Measurements from ENCODE around the gene DYTN.
A peak's percentile ranks its signal among the peaks of the same experiment; 100 is the strongest.

Gene DYTN

DNA sequence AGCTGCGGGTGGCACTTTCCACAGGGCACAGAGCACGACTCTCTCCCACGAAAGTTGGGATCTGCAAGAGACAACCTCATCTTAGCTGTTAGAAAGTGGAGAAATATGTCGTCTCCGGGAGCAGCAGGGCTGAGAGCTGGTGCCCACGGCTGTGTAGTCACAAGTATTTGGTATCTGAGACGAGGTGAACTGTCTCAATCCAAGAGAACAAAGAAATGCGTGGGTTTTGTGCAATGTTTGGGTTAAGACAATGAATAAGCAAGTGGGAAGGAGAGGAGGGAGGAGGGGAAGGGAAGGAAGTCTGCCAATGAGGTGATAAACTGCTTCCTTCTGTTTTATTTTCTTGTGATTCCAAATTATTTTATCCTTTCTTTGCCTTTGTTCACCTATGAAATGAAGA, 18.0 kb downstream of the DYTN start:
- H3K27ac ChIP-seq (ENCODE audit: low read length, poor library complexity, severe bottlenecking) = no peak overlapping the region
- peaks cover 0 to 21% of the 10 kb centered on the region in 2 experiments for H3K27me3 ChIP-seq (ENCODE audit: control insufficient read depth in 1 of 2, insufficient read depth in 1 of 2, low read length in 2 of 2)
- H2AFZ ChIP-seq (ENCODE audit: low read depth, low read length) = no peak overlapping the region
- no peak overlapping the region for H2BK5ac ChIP-seq (ENCODE audit: low read depth, low read length, poor library complexity, severe bottlenecking)
- no peak overlapping the region for H3K9ac ChIP-seq (ENCODE audit: low read length)
- no peaks in the 10 kb centered on the region for H3K36me3 ChIP-seq (ENCODE audit: control insufficient read depth in 1 of 2, insufficient read depth in 2 of 2, low read depth in 1 of 2, low read length in 2 of 2)
- no peak overlapping the region for H2BK15ac ChIP-seq (ENCODE audit: low read depth, poor library complexity, severe bottlenecking)
- no peaks in the 10 kb centered on the region for H3K4me1 ChIP-seq (ENCODE audit: control insufficient read depth, insufficient read depth, low read depth, low read length)
- no peak overlapping the region for H2BK12ac ChIP-seq (ENCODE audit: low read length in 2 of 2)
- H3K4ac ChIP-seq (ENCODE audit: low read depth in 1 of 2, low read length in 2 of 2) = no peak overlapping the region
- no peak for DNase-seq
- H3K79me1 ChIP-seq (replicated peaks; ENCODE audit: low read length, poor library complexity, severe bottlenecking) = no peaks in the 10 kb centered on the region
- no peak overlapping the region for H3K18ac ChIP-seq (ENCODE audit: low read depth in 1 of 2, low read length in 2 of 2)
- no peak overlapping the region for H4K91ac ChIP-seq (ENCODE audit: low read length)
- no peaks in the 10 kb centered on the region for H3K9me3 ChIP-seq (ENCODE audit: control insufficient read depth, low read length)
- no peak overlapping the region for H3K23ac ChIP-seq (ENCODE audit: low read length in 2 of 2)
- H2BK120ac ChIP-seq (ENCODE audit: low read depth, low read length) = no peak overlapping the region
- H3K4me2 ChIP-seq (ENCODE audit: low read length, poor library complexity, severe bottlenecking) = no peak overlapping the region
- no peak overlapping the region for H3K14ac ChIP-seq (ENCODE audit: low read length in 2 of 2)
- no peak overlapping the region for H3K4me3 ChIP-seq (ENCODE audit: insufficient read depth in 1 of 2, low read depth in 1 of 2, low read length in 2 of 2)
- WGBS = 66% methylated on average over 8 of the region's 8 CpGs
- no peak overlapping the region for H4K8ac ChIP-seq (ENCODE audit: low read length)
- H2AK5ac ChIP-seq (ENCODE audit: low read length, severe bottlenecking) = no peak overlapping the region

DNA sequence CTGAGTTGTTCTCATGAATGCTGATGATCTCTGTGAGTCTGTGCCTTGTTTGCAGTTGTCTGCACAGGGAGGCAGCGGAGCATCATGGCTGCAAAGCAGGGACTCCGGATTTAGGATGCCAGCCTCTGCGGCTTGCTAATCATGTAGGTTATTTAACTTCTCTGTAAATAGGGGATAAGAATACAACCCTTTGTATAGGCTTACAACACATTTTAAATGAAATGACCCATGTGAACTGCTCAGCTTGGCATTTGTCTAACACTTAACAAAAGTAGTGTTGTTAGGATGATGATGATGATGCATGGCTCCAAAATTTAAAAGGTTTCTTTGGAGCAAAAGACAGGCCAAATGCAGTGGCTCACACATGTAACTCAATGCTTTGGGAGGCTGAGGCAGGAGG, 19.4 kb downstream of the DYTN start:
- Histone ChIP-seq H3K27me3 (ENCODE audit: control insufficient read depth in 1 of 2, insufficient read depth in 1 of 2, low read length in 2 of 2) (peaks cover 0 to 21% of the 10 kb centered on the region in 2 experiments), H3K36me3 (ENCODE audit: control insufficient read depth in 1 of 2, insufficient read depth in 2 of 2, low read depth in 1 of 2, low read length in 2 of 2) (no peaks in the 10 kb centered on the region), H4K8ac (ENCODE audit: low read length) (no peak overlapping the region), H3K23ac (ENCODE audit: low read length in 2 of 2) (no peak overlapping the region), H2AK5ac (ENCODE audit: low read length, severe bottlenecking) (no peak overlapping the region), H2BK5ac (ENCODE audit: low read depth, low read length, poor library complexity, severe bottlenecking) (no peak overlapping the region), H3K4me1 (ENCODE audit: control insufficient read depth, insufficient read depth, low read depth, low read length) (no peaks in the 10 kb centered on the region), H3K9ac (ENCODE audit: low read length) (no peak overlapping the region), H2BK12ac (ENCODE audit: low read length in 2 of 2) (no peak overlapping the region), H3K4ac (ENCODE audit: low read depth in 1 of 2, low read length in 2 of 2) (no peak overlapping the region), H4K91ac (ENCODE audit: low read length) (no peak overlapping the region), H3K27ac (ENCODE audit: low read length, poor library complexity, severe bottlenecking) (no peak overlapping the region), H3K18ac (ENCODE audit: low read depth in 1 of 2, low read length in 2 of 2) (no peak overlapping the region), H3K4me2 (ENCODE audit: low read length, poor library complexity, severe bottlenecking) (no peak overlapping the region), H3K79me1 (replicated peaks; ENCODE audit: low read length, poor library complexity, severe bottlenecking) (no peaks in the 10 kb centered on the region), H2BK15ac (ENCODE audit: low read depth, poor library complexity, severe bottlenecking) (no peak overlapping the region), H3K9me3 (ENCODE audit: control insufficient read depth, low read length) (no peaks in the 10 kb centered on the region), H2BK120ac (ENCODE audit: low read depth, low read length) (no peak overlapping the region), H2AFZ (ENCODE audit: low read depth, low read length) (no peak overlapping the region), H3K14ac (ENCODE audit: low read length in 2 of 2) (no peak overlapping the region), H3K4me3 (ENCODE audit: insufficient read depth in 1 of 2, low read depth in 1 of 2, low read length in 2 of 2) (no peak overlapping the region)
- DNase-seq = no peak
- 86% methylated on average over 1 of the region's 3 CpGs for WGBS

DNA sequence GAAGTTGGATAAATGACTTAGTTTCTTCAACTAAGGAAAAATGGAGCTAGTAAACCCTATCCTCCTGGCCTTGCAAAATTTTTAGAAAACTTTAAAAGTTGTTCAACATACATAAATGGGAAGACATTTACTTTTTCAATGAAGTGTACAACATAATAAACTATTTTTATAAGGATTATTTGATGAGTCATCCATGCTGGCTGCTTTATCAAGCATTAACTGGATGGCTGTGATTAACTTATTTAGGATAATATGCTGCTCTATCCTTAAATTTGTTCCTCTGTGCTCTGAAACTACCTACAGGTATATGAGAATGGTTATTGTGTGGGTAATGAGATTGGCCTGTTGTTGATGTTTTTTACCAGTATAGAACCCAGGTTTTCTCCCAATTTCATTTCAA, 21.3 kb downstream of the DYTN start:
- H3K4me3 ChIP-seq (ENCODE audit: insufficient read depth in 1 of 2, low read depth in 1 of 2, low read length in 2 of 2) = no peak overlapping the region
- H3K9ac ChIP-seq (ENCODE audit: low read length) = no peak overlapping the region
- no peak overlapping the region for H2AK5ac ChIP-seq (ENCODE audit: low read length, severe bottlenecking)
- no peaks in the 10 kb centered on the region for H3K36me3 ChIP-seq (ENCODE audit: control insufficient read depth in 1 of 2, insufficient read depth in 2 of 2, low read depth in 1 of 2, low read length in 2 of 2)
- no peaks in the 10 kb centered on the region for H3K9me3 ChIP-seq (ENCODE audit: control insufficient read depth, low read length)
- no peaks in the 10 kb centered on the region for H3K79me1 ChIP-seq (replicated peaks; ENCODE audit: low read length, poor library complexity, severe bottlenecking)
- H2BK15ac ChIP-seq (ENCODE audit: low read depth, poor library complexity, severe bottlenecking) = no peak overlapping the region
- no peak overlapping the region for H4K8ac ChIP-seq (ENCODE audit: low read length)
- no peak overlapping the region for H2BK120ac ChIP-seq (ENCODE audit: low read depth, low read length)
- H3K23ac ChIP-seq (ENCODE audit: low read length in 2 of 2) = no peak overlapping the region
- H3K14ac ChIP-seq (ENCODE audit: low read length in 2 of 2) = no peak overlapping the region
- no peaks in the 10 kb centered on the region for H3K4me1 ChIP-seq (ENCODE audit: control insufficient read depth, insufficient read depth, low read depth, low read length)
- H3K27ac ChIP-seq (ENCODE audit: low read length, poor library complexity, severe bottlenecking) = no peak overlapping the region
- H3K4me2 ChIP-seq (ENCODE audit: low read length, poor library complexity, severe bottlenecking) = no peak overlapping the region
- no peak overlapping the region for H4K91ac ChIP-seq (ENCODE audit: low read length)
- H2BK12ac ChIP-seq (ENCODE audit: low read length in 2 of 2) = no peak overlapping the region
- H2AFZ ChIP-seq (ENCODE audit: low read depth, low read length) = no peak overlapping the region
- no peak for DNase-seq
- no peak overlapping the region for H2BK5ac ChIP-seq (ENCODE audit: low read depth, low read length, poor library complexity, severe bottlenecking)
- H3K27me3 ChIP-seq (ENCODE audit: control insufficient read depth in 1 of 2, insufficient read depth in 1 of 2, low read length in 2 of 2) = peaks cover 0 to 8% of the 10 kb centered on the region in 2 experiments
- no peak overlapping the region for H3K4ac ChIP-seq (ENCODE audit: low read depth in 1 of 2, low read length in 2 of 2)
- no peak overlapping the region for H3K18ac ChIP-seq (ENCODE audit: low read depth in 1 of 2, low read length in 2 of 2)

DNA sequence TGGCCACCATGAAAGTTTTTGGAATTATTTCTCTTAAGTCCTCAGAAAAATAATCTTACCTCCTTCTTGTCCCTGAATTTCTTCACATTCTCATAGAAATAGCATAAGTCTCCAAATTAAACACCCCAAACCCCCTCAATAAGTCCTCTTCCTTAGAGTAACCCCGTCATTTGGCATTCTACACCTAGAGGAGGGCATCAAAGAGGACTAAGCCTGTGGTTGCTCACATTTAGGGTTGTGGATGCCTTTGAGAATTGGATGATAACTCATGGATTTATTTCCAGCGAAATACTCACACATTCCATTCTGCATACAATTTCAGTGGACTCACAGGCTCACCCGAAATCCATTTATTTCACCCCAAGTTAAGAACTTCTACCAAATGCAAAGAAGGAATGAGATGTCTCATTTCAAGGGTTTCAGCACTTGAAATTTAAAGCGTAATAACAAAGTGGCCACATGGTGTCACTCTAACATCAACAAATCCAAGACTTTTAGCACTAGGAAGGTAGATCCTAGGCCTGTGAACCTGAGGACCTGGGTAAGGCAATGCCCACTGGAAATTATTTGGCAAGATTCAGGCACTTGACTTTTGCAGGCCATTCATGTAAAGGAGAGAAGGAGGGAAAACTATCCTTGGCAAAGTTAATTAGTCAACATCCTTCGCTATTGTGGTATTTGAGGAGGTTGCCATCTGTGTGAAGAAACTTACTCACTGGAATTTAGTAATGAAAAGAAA, 24.6 kb downstream of the DYTN start:
- no peak overlapping the region for H4K8ac ChIP-seq (ENCODE audit: low read length)

More for the DNA sequence above, 24.6 kb downstream of the DYTN start:
- no peak overlapping the region for H3K23ac ChIP-seq (ENCODE audit: low read length in 2 of 2)
- H3K9ac ChIP-seq (ENCODE audit: low read length) = no peak overlapping the region
- no peak overlapping the region for H2BK5ac ChIP-seq (ENCODE audit: low read depth, low read length, poor library complexity, severe bottlenecking)
- no peaks in the 10 kb centered on the region for H3K79me1 ChIP-seq (replicated peaks; ENCODE audit: low read length, poor library complexity, severe bottlenecking)
- H3K4me3 ChIP-seq (ENCODE audit: insufficient read depth in 1 of 2, low read depth in 1 of 2, low read length in 2 of 2) = no peak overlapping the region
- no peaks in the 10 kb centered on the region for H3K27me3 ChIP-seq (ENCODE audit: control insufficient read depth in 1 of 2, insufficient read depth in 1 of 2, low read length in 2 of 2)
- no peak overlapping the region for H4K91ac ChIP-seq (ENCODE audit: low read length)
- H3K4me2 ChIP-seq (ENCODE audit: low read length, poor library complexity, severe bottlenecking) = no peak overlapping the region
- no peak overlapping the region for H2AK5ac ChIP-seq (ENCODE audit: low read length, severe bottlenecking)
- no peak overlapping the region for H3K18ac ChIP-seq (ENCODE audit: low read depth in 1 of 2, low read length in 2 of 2)
- H2BK15ac ChIP-seq (ENCODE audit: low read depth, poor library complexity, severe bottlenecking) = no peak overlapping the region
- H3K4me1 ChIP-seq (ENCODE audit: control insufficient read depth, insufficient read depth, low read depth, low read length) = no peaks in the 10 kb centered on the region
- 14% methylated on average over 4 of the region's 5 CpGs for WGBS
- H2AFZ ChIP-seq (ENCODE audit: low read depth, low read length) = no peak overlapping the region
- no peak overlapping the region for H2BK120ac ChIP-seq (ENCODE audit: low read depth, low read length)
- H2BK12ac ChIP-seq (ENCODE audit: low read length in 2 of 2) = no peak overlapping the region
- H3K27ac ChIP-seq (ENCODE audit: low read length, poor library complexity, severe bottlenecking) = no peak overlapping the region
- H3K9me3 ChIP-seq (ENCODE audit: control insufficient read depth, low read length) = no peaks in the 10 kb centered on the region
- no peak overlapping the region for H3K14ac ChIP-seq (ENCODE audit: low read length in 2 of 2)
- DNase-seq = peak; percentile 69
- H3K36me3 ChIP-seq (ENCODE audit: control insufficient read depth in 1 of 2, insufficient read depth in 2 of 2, low read depth in 1 of 2, low read length in 2 of 2) = no peaks in the 10 kb centered on the region
- H3K4ac ChIP-seq (ENCODE audit: low read depth in 1 of 2, low read length in 2 of 2) = no peak overlapping the region
